NT2/D1 (cell line): Measurements from ENCODE around the gene IMPA2.

Experiments used
- DNase-seq: peaks from one replicate; pipeline ENCODE4 v3.0.0-alpha.2; 2011; ENCODE audit warnings: low read depth, low spot score
- H3K27me3 ChIP-seq: 2 replicates; pipeline ENCODE4 v1.6.0; 2011; ENCODE audit warnings: mild to moderate bottlenecking; ENCODE audit not compliant: insufficient read length, insufficient read depth
- H3K36me3 ChIP-seq: 2 replicates; pipeline ENCODE4 v1.6.1; 2011; ENCODE audit warnings: mild to moderate bottlenecking, low read length, mixed read lengths; ENCODE audit not compliant: insufficient read depth, insufficient read length
- H3K4me1 ChIP-seq: 2 replicates; pipeline ENCODE4 v1.5.1; 2011; ENCODE audit not compliant: insufficient read depth, insufficient read length
- H3K4me3 ChIP-seq: 2 replicates; pipeline ENCODE4 v1.5.1; 2011; ENCODE audit warnings: low read depth; ENCODE audit not compliant: insufficient read length
- H3K9ac ChIP-seq: 2 replicates; pipeline ENCODE4 v1.6.0; 2011; ENCODE audit warnings: low read depth; ENCODE audit not compliant: insufficient read length
- H3K9me3 ChIP-seq: 2 replicates; pipeline ENCODE4 v1.5.1; 2011; ENCODE audit warnings: mild to moderate bottlenecking, low read length; ENCODE audit not compliant: insufficient read depth
- SUZ12 ChIP-seq: IDR thresholded peaks from 2 replicates; pipeline ENCODE4 v1.6.1; 2011; ENCODE audit not compliant: insufficient read length, insufficient read depth; ENCODE audit errors: extremely low read depth
- YY1 ChIP-seq: IDR thresholded peaks from 2 replicates; pipeline ENCODE4 v1.6.1; 2011; ENCODE audit not compliant: insufficient read length, insufficient read depth
- ZNF274 ChIP-seq: IDR thresholded peaks from 2 replicates; pipeline ENCODE4 v1.6.1; 2011; ENCODE audit warnings: mild to moderate bottlenecking, low read depth, low read length

Gene IMPA2

DNA sequence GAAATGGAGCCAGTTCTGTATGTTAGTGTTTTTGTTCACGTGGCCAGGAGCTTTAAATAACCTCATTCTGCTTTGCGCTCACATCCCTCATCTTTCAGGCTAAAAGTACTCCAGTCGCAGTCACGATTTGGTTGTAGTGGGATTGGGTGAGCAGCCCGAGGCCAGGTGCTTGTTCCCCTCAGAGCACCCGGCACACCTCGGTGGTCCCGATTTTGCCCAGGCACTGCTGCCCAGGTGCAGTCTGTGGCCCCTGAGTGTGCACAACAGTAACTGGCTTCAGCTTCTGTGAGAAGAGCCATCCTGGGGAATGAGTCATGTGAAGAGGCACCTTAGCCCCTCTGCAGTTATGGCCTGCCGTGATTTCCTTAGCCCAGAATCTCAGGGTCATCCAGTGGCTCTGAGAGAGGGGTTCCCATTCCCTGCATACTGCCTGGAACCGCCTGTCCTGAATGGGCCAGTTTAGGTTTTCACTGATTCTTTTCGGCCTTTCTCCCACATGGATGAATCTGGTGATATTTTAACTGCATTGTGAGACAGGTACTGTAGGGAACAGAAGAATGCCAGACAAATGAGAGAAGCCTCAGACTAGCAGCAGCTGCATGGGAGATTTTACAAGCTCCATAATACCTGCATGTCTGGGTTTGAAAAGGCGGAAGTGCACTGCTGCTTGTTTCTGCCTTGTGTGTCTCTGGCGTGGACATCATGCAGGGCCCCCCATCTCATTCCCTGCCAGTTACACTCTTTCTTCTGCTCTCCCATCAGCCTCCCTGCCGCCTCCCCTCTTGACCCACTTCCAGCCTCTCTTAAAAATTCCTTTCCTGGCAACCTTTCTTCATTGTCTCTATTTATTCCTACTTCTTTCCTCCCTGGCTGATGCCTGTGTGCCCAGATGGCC is 33.5 kb downstream of the IMPA2 start:
- TF ChIP-seq SUZ12 (no peak), YY1 (no peak), ZNF274 (no peak)

DNA sequence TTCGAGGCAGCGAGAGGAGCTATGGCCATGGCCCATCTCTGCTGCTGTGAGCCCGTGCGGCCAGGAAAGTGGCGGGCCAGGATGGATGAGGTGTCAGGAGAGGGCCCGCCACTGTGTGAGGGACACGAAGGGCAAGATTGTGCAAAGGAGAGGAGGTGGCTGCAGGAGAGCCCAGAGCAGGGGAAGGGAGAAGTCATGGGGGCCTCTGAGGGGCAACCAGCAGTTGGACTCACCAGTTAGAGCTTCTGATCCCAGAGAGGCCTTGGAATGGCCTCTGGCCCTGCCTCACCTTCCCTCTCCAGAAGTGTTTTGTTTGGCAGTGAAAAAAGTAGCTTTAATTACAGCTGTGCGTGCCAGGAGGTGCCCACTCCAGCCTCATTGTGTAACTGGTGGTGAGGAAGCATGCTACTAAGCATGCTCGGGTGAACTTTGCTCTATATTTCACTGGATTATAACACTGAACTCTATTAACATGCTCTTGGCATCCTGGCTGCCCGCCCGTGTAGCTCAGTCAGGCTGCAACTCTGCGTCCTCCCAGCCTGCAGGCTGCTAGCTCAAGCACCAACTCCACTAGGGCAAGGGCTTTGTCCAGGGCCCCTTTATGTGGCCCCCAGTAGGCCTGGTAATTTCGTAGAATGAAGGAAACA is 34.2 kb downstream of the IMPA2 start:
- H3K36me3 ChIP-seq = peaks cover 41% of the 10 kb centered on the region
- H3K27me3 ChIP-seq = no peaks in the 10 kb centered on the region
- DNase-seq = no peak
- H3K9ac ChIP-seq = no peak overlapping the region
- H3K4me3 ChIP-seq = no peak overlapping the region
- no peaks in the 10 kb centered on the region for H3K4me1 ChIP-seq
- H3K9me3 ChIP-seq = no peaks in the 10 kb centered on the region
- TF ChIP-seq SUZ12 (no peak), ZNF274 (no peak), YY1 (no peak)

More for the DNA sequence above, 33.5 kb downstream of the IMPA2 start:
- no peak overlapping the region for H3K9ac ChIP-seq
- no peak for DNase-seq
- no peaks in the 10 kb centered on the region for H3K27me3 ChIP-seq
- H3K4me1 ChIP-seq = no peaks in the 10 kb centered on the region
- peaks cover 48% of the 10 kb centered on the region for H3K36me3 ChIP-seq
- H3K9me3 ChIP-seq = no peaks in the 10 kb centered on the region
- no peak overlapping the region for H3K4me3 ChIP-seq

DNA sequence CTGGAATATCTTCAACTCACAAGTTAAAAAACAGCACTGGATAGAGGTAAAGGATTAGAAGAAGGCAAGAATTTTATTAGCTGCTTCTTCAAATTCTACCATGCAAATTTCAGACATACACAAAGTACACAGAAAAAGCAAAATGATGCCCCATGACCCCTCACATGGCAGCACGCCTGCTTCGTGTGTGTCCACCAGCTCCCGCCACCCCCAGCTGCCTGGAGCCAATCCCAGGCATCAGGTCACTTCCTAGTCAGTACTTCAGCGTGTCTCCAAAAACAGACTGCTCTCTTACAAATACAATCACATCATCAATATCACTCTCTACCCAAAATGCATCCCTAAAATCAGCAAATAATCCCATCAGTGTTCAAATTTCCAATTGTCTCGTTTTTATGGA is 35.8 kb downstream of the IMPA2 start:
- Histone ChIP-seq H3K27me3 (no peaks in the 10 kb centered on the region), H3K9ac (no peak overlapping the region), H3K36me3 (peaks cover 28% of the 10 kb centered on the region), H3K4me1 (no peaks in the 10 kb centered on the region), H3K9me3 (no peaks in the 10 kb centered on the region), H3K4me3 (no peak overlapping the region)
- TF ChIP-seq ZNF274 = no peak
- no peak for TF ChIP-seq SUZ12
- no peak for TF ChIP-seq YY1
- no peak for DNase-seq

DNA sequence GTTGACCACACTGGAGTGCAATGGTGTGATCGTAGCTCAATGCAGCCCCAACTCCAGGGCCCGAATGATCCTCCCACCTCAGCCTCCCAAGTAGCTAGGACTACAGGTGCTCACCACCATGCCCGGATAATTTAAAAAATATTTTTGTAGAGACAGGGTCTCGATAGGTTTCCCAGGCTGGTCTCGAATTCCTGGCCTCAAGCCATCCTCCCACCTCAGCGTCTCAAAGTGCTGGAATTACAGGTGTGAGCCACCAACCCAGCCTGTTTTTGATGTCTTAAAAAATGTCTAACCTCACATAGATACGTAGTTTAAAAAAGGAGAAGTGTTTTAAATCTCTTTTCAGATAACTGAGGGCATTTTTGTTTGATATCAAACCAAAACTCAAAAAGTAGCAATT is 37.6 kb downstream of the IMPA2 start:
- H3K4me3 ChIP-seq = no peak overlapping the region
- no peaks in the 10 kb centered on the region for H3K27me3 ChIP-seq
- H3K4me1 ChIP-seq = no peaks in the 10 kb centered on the region
- no peak for DNase-seq
- peaks cover 25% of the 10 kb centered on the region for H3K36me3 ChIP-seq
- TF ChIP-seq ZNF274 (no peak), YY1 (no peak), SUZ12 (no peak)
- H3K9me3 ChIP-seq = no peaks in the 10 kb centered on the region
- no peak overlapping the region for H3K9ac ChIP-seq

DNA sequence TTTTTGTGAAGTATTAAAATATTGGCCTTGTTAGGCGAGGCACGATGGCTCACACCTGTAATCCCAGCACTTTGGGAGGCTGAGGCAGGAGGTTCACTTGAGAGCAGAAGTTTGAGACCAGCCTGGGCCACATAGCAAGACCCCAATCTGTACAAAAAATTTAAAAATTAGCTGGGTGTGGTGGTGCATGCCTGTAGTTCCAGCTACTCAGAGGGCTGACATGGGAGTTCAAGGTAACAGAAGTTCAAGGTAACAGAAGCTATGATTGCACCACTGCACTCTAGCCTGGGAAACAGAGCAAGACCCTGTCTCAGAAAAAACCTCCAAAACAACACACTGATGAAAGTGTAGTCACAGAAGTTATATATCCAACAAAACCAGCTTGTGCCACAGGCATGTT is 39.8 kb downstream of the IMPA2 start:
- H3K27me3 ChIP-seq = no peaks in the 10 kb centered on the region
- peaks cover 10% of the 10 kb centered on the region for H3K36me3 ChIP-seq
- H3K9me3 ChIP-seq = no peaks in the 10 kb centered on the region

DNA sequence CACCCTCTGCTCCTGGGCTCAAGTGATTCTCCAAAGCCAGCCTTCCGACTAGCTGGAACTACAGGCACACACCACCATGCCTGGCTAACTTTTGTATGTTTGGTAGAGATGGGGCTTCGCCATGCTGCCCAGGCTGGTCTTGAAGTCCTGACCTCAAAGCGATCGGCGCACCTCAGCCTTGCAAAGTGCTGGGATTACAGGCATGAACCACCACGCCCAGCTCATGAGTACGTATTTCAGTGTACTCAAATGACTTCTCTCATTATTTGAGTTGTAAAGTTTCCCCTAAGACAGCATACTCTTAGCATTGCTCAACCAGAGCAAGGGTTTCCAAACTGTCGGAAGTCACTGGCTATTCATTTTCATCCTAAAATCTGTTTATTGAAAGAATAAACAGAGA is 40.3 kb downstream of the IMPA2 start:
- TF ChIP-seq YY1 (no peak), ZNF274 (no peak), SUZ12 (no peak)
- Histone ChIP-seq H3K9me3 (no peaks in the 10 kb centered on the region), H3K4me1 (no peaks in the 10 kb centered on the region), H3K36me3 (peaks cover 10% of the 10 kb centered on the region), H3K9ac (no peak overlapping the region), H3K4me3 (no peak overlapping the region), H3K27me3 (no peaks in the 10 kb centered on the region)
- no peak for DNase-seq

More for the DNA sequence above, 39.8 kb downstream of the IMPA2 start:
- Histone ChIP-seq H3K9ac (no peak overlapping the region), H3K4me3 (no peak overlapping the region), H3K4me1 (no peaks in the 10 kb centered on the region)
- no peak for TF ChIP-seq SUZ12
- TF ChIP-seq ZNF274 = no peak
- DNase-seq = no peak

DNA sequence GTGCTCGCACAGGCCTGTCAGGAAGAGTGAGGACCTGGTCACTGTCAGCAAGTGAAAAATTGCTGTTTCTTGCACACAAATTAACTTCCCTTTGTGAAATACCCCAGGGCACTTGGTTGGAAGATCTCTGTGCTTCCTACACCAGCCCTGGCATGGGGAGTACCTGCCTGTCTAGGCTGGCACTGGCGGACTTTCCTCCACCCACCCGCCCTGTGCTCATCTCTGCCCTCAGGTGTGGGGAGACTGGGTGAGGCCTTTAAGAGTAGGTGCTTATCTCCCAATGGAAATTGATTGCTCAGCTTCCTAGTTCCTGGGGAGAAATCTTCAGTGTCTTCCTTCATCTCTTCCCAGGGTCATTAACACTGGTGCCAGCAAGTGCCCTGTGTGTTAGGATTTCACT is 42.1 kb downstream of the IMPA2 start:
- no peak overlapping the region for H3K9ac ChIP-seq
- H3K27me3 ChIP-seq = no peaks in the 10 kb centered on the region
- peaks cover 2% of the 10 kb centered on the region for H3K4me1 ChIP-seq
- peaks cover 11% of the 10 kb centered on the region for H3K36me3 ChIP-seq
- H3K4me3 ChIP-seq = no peak overlapping the region
- no peak for DNase-seq
- no peaks in the 10 kb centered on the region for H3K9me3 ChIP-seq
- TF ChIP-seq YY1 (no peak), SUZ12 (no peak), ZNF274 (no peak)
